Keratinocyte (primary cell): Measurements from ENCODE around the gene IRX3. TPM values are rescaled to one million over a fixed set of nuclear protein-coding genes. Genes with fewer than 3 reads are reported as not detected.

Experiments
- DNase-seq: peaks from one replicate; pipeline ENCODE4 v3.0.0-alpha.2; 2011; ENCODE audit warnings: low read depth, missing footprints, low spot score
- FAIRE-seq: peaks from 2 replicates; lab custom pipeline; 2011; peaks lifted over from hg19 to GRCh38; lab: Jason Lieb, UNC
- H2AFZ ChIP-seq: 2 replicates; pipeline ENCODE4 v1.6.0; 2012; ENCODE audit warnings: low read length, control low read depth, inconsistent platforms; ENCODE audit not compliant: control insufficient read depth
- H3K27ac ChIP-seq: 2 replicates; pipeline ENCODE4 v1.5.1; 2011; ENCODE audit warnings: low read length; ENCODE audit not compliant: control insufficient read depth, insufficient read depth
- H3K27me3 ChIP-seq: 3 replicates; pipeline ENCODE4 v1.6.0; 2011; ENCODE audit warnings: low read length; ENCODE audit not compliant: control insufficient read depth, insufficient read depth; ENCODE audit errors: extremely low read depth
- H3K36me3 ChIP-seq, 2 experiments: 2 replicates in 1 of 2; 3 replicates in 1 of 2; pipeline ENCODE4 v1.5.1; 2011; ENCODE audit warnings: low read length in 2 of 2, mild to moderate bottlenecking in 1 of 2; ENCODE audit not compliant: control insufficient read depth in 2 of 2, insufficient read depth in 2 of 2; ENCODE audit errors: extremely low read depth in 1 of 2
- H3K4me1 ChIP-seq: 3 replicates; pipeline ENCODE4 v1.5.1; 2011; ENCODE audit warnings: low read length; ENCODE audit not compliant: control insufficient read depth, insufficient read depth; ENCODE audit errors: extremely low read depth
- H3K4me2 ChIP-seq: 3 replicates; pipeline ENCODE4 v1.6.0; 2011; ENCODE audit warnings: low read depth, low read length; ENCODE audit not compliant: control insufficient read depth, insufficient read depth; ENCODE audit errors: extremely low read depth
- H3K4me3 ChIP-seq, 3 experiments: fragments of 200-600 bp in 1 of 3; sonication (generic) in 1 of 3; 2 replicates in 2 of 3; 3 replicates in 1 of 3; pipeline ENCODE4 v1.5.1; 2011 to 2016; ENCODE audit warnings: low read length in 3 of 3, mild to moderate bottlenecking in 3 of 3, control low read depth in 2 of 3, inconsistent platforms in 1 of 3, low read depth in 1 of 3, mixed read lengths in 1 of 3, mixed run types in 1 of 3, moderate library complexity in 1 of 3; ENCODE audit not compliant: control insufficient read depth in 2 of 3, insufficient read depth in 2 of 3; ENCODE audit errors: extremely low read depth in 1 of 3
- H3K79me2 ChIP-seq: 2 replicates; pipeline ENCODE4 v1.6.0; 2012; ENCODE audit warnings: low read length; ENCODE audit not compliant: control insufficient read depth, insufficient read depth
- H3K9ac ChIP-seq: 3 replicates; pipeline ENCODE4 v1.6.0; 2011; ENCODE audit warnings: low read length; ENCODE audit not compliant: control insufficient read depth, insufficient read depth; ENCODE audit errors: extremely low read depth
- H3K9me1 ChIP-seq: 3 replicates; pipeline ENCODE4 v1.6.0; 2011; ENCODE audit warnings: low read length; ENCODE audit not compliant: control insufficient read depth, insufficient read depth; ENCODE audit errors: extremely low read depth
- H3K9me3 ChIP-seq: 2 replicates; pipeline ENCODE4 v1.5.1; 2012; ENCODE audit warnings: low read depth, low read length; ENCODE audit not compliant: control insufficient read depth
- H4K20me1 ChIP-seq: 3 replicates; pipeline ENCODE4 v1.6.0; 2011; ENCODE audit warnings: low read length; ENCODE audit not compliant: control insufficient read depth, insufficient read depth; ENCODE audit errors: extremely low read depth
- EZH2 ChIP-seq: IDR thresholded peaks from one replicate; pipeline ENCODE4 v1.6.1; 2012; ENCODE audit warnings: inconsistent platforms, mild to moderate bottlenecking, low read length, moderate library complexity
- dilution Hi-C: fragments of 300-500 bp; cut with MboI; formaldehyde crosslinking; loops from one replicate; pipeline ENCODE4 v1.7.0; 2020; ENCODE audit warnings: low sequenced_read_pairs; ENCODE audit not compliant: extremely low pct_ligation_motif_present
- polyA plus RNA-seq, 5 experiments: library from polyadenylated mRNA; depleted of rRNA in 3 of 5; stranded (reverse) in 3 of 5; stranded (forward) in 1 of 5; unstranded in 1 of 5; fragments of >200 nt; gene quantifications; 1 replicate in 1 of 5; 2 replicates in 3 of 5; 3 replicates in 1 of 5; pipeline versions ENCODE4 v1.2.1 to v1.2.3, GENCODE V29; 2011 to 2012; ENCODE audit warnings: missing spikeins in 2 of 5, low read depth in 1 of 5, low replicate concordance in 1 of 5
- TF ChIP-seq, protein P1 (sequence below), 3 experiments: IDR thresholded peaks in 1 of 3; conservative IDR thresholded peaks in 1 of 3; optimal IDR thresholded peaks in 1 of 3; 2 replicates in 2 of 3; 3 replicates in 1 of 3; pipeline versions ENCODE3 to v1.5.1; 2011; ENCODE audit warnings: low read length in 3 of 3, mild to moderate bottlenecking in 3 of 3, moderate library complexity in 2 of 3, control low read depth in 1 of 3, inconsistent platforms in 1 of 3; ENCODE audit not compliant: insufficient read depth in 2 of 3; ENCODE audit errors: extremely low read depth in 1 of 3

The IRX3 gene
- polyA plus RNA-seq, 1 donor (not counting 4 experiments of a cell fraction or from before 2014, with no cell fraction given) = 3.3 TPM

DNA sequence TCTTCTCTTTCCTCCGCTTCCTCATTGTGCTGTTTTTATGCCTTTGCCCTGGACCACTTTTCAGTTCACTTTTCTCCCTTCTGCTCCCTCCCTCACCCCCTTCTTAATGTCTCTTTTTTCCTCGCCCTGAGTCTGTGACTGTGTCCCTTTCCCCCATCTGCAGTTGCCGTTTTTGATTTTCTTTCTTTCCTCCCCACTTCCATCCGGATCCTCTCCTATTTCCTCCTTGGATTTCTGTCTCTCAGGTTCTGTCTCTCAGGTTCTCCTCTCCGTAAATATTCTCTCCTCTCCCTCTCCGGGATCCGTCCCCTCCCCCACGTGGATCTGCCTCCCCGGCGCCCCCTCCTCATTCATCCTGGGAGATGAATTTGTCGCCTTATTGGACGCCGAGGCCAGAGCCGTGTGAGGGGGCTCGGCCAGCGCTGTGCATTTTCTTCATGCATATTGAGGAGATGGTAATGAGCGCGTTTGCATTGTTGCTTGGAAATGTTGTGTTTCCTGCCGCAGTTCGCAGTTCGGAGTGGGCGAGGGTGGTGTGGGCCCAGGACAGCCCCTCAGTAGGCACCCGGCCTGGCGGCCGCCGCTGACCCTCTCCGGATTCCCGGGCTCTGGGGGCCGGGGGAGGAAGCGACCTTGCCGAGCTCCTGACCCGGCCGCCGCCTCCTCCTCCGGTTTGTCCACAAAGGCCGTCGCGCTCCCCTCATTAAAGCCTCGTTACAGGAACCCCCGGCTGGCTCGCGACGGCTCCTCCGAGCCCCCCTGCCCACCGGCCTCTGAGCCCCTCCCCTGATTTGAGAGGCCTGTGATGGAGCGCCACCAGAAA, 4.5 kb upstream of the IRX3 start:
- dilution Hi-C loops = no loop called here
- TF ChIP-seq EZH2 = no peak
- TF ChIP-seq, protein P1, sequence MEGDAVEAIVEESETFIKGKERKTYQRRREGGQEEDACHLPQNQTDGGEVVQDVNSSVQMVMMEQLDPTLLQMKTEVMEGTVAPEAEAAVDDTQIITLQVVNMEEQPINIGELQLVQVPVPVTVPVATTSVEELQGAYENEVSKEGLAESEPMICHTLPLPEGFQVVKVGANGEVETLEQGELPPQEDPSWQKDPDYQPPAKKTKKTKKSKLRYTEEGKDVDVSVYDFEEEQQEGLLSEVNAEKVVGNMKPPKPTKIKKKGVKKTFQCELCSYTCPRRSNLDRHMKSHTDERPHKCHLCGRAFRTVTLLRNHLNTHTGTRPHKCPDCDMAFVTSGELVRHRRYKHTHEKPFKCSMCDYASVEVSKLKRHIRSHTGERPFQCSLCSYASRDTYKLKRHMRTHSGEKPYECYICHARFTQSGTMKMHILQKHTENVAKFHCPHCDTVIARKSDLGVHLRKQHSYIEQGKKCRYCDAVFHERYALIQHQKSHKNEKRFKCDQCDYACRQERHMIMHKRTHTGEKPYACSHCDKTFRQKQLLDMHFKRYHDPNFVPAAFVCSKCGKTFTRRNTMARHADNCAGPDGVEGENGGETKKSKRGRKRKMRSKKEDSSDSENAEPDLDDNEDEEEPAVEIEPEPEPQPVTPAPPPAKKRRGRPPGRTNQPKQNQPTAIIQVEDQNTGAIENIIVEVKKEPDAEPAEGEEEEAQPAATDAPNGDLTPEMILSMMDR (optimal IDR thresholded peaks at IDR 0.05 in 1 of 3, IDR thresholded peaks at IDR 0.05 in 1 of 3, conservative IDR thresholded peaks at IDR 0.05 in 1 of 3; ENCODE audit: extremely low read depth in 1 of 3, insufficient read depth in 2 of 3, low read length in 3 of 3) = no peak
- Histone ChIP-seq H3K4me1 (no peaks in the 10 kb centered on the region), H3K27ac (no peak overlapping the region), H3K9me3 (no peaks in the 10 kb centered on the region), H4K20me1 (no peaks in the 10 kb centered on the region), H3K27me3 (no peaks in the 10 kb centered on the region), H3K4me3 (no peak overlapping the region), H3K79me2 (no peaks in the 10 kb centered on the region), H2AFZ (no peak overlapping the region), H3K36me3 (peaks cover 0 to 2% of the 10 kb centered on the region in 2 experiments), H3K9ac (no peak overlapping the region), H3K9me1 (no peaks in the 10 kb centered on the region), H3K4me2 (no peak overlapping the region)
- FAIRE-seq (no peak), DNase-seq (no peak)

DNA sequence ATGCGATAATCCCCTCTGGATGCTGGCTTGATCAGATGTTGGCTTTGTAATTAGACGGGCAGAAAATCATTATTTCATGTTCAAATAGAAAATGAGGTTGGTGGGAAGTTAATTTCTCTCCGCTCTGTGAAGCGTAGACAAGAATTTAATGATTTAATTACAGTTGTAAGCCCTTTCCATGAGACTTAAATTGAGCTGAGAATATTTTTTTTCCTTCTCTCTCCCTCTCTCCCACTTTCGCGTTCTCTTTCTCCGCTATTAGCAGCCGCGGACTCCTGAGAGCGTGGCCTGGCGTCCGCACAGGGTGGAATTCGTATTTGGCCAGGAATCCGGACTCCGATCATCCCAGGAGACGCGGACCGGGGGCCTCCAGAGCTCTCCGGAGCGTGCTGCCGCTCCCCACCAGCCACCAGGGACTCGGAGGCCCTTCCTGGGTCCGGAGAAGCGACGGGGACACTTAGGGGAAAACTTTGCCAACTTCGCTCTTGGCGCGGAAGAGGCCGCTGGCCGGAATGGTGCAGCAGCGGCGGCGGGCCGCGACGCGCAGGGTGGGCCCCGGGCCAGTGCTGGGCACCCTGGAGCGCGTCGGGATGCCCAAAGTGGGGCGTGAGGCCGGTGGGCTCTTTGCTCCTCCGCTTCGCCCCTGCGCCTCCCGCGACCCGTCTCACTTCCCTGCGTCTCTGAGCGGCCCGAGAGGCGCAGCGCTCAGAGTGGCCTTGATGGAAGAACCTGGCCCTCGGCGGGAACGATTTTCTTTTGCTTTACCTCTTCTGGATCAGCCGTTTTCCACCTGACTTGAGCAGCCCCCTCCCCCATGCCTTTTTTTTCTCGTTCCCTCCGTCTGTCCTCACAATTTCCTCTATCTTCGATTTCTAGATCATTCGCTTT, 3.6 kb upstream of the IRX3 start:
- dilution Hi-C loops = no loop called here
- H3K27me3 ChIP-seq = no peaks in the 10 kb centered on the region
- no peaks in the 10 kb centered on the region for H3K79me2 ChIP-seq
- no peak overlapping the region for H3K4me3 ChIP-seq
- H2AFZ ChIP-seq = no peak overlapping the region
- no peak overlapping the region for H3K9ac ChIP-seq
- no peaks in the 10 kb centered on the region for H3K9me1 ChIP-seq
- no peaks in the 10 kb centered on the region for H4K20me1 ChIP-seq
- H3K4me1 ChIP-seq = no peaks in the 10 kb centered on the region
- no peak overlapping the region for H3K4me2 ChIP-seq
- no peaks in the 10 kb centered on the region for H3K9me3 ChIP-seq
- FAIRE-seq (no peak), DNase-seq (no peak)
- no peak overlapping the region for H3K27ac ChIP-seq
- TF ChIP-seq, protein P1 (optimal IDR thresholded peaks at IDR 0.05 in 1 of 3, IDR thresholded peaks at IDR 0.05 in 1 of 3, conservative IDR thresholded peaks at IDR 0.05 in 1 of 3; ENCODE audit: extremely low read depth in 1 of 3, insufficient read depth in 2 of 3, low read length in 3 of 3) = no peak
- TF ChIP-seq EZH2 = no peak
- peaks cover 0 to 2% of the 10 kb centered on the region in 2 experiments for H3K36me3 ChIP-seq
